HEK293 (cell line): ENCODE measurements around the gene ARL14EP.

Source experiments
- CTCF ChIA-PET: fragments of 350-600 bp; formaldehyde crosslinking; extraction: SDS; loops from one replicate; lab custom pipeline; 2021; ENCODE audit warnings: antibody characterized with exemption; lab: Yijun Ruan, JAX
- POLR2A ChIA-PET: fragments of 300-600 bp; formaldehyde crosslinking; extraction: SDS; loops from one replicate; lab custom pipeline; 2020; ENCODE audit warnings: antibody characterized with exemption, inconsistent platforms; lab: Yijun Ruan, JAX
- H3K27ac ChIP-seq: fragments of 200-500 bp; sonication (Bioruptor generic); 2 replicates; pipeline ENCODE4 v1.5.1; 2014; ENCODE audit warnings: low read depth, low read length, control low read depth, inconsistent platforms; ENCODE audit errors: extremely low read depth
- H3K36me3 ChIP-seq, 2 experiments: fragments of 200-500 bp in 1 of 2; sonication (Bioruptor generic) in 1 of 2; 1 replicate in 1 of 2; 2 replicates in 1 of 2; pipeline ENCODE4 v1.5.1; 2014 to 2017; ENCODE audit warnings: inconsistent platforms in 2 of 2, low read length in 2 of 2; ENCODE audit not compliant: control insufficient read depth in 2 of 2, insufficient read depth in 1 of 2
- H3K4me1 ChIP-seq: fragments of 200-500 bp; sonication (Bioruptor generic); 2 replicates; pipeline ENCODE4 v1.5.1; 2014; ENCODE audit warnings: mild to moderate bottlenecking, low read length, inconsistent platforms; ENCODE audit not compliant: control insufficient read depth, insufficient read depth
- H3K4me3 ChIP-seq: 2 replicates; pipeline ENCODE4 v1.5.1; 2011; ENCODE audit warnings: low read depth, mild to moderate bottlenecking, control low read depth, low read length, moderate library complexity
- H3K9me3 ChIP-seq: fragments of 200-500 bp; sonication (Bioruptor generic); 2 replicates; pipeline ENCODE4 v1.5.1; 2014; ENCODE audit warnings: low read depth, low read length, inconsistent platforms; ENCODE audit not compliant: control insufficient read depth, insufficient read depth
- BCL11B ChIP-seq: fragments of 450-650 bp; formaldehyde crosslinking; IDR thresholded peaks from 2 replicates; pipeline ENCODE4 v1.5.1; 2016; ENCODE audit warnings: low read depth, missing biosample characterization, missing genetic modification characterization
- KLF9 ChIP-seq: fragments of 450-650 bp; formaldehyde crosslinking; IDR thresholded peaks from 2 replicates; pipeline ENCODE4 v1.5.1; 2016; ENCODE audit warnings: missing biosample characterization, missing genetic modification characterization, low read depth
- OSR2 ChIP-seq: fragments of 450-650 bp; formaldehyde crosslinking; IDR thresholded peaks from 2 replicates; pipeline ENCODE4 v1.5.1; 2016; ENCODE audit warnings: missing biosample characterization, missing genetic modification characterization
- SETDB1 ChIP-seq: IDR thresholded peaks from one replicate; pipeline ENCODE4 v1.6.1; 2017; ENCODE audit warnings: mild to moderate bottlenecking, low read length, moderate library complexity, mixed read lengths; ENCODE audit not compliant: insufficient read length
- YY2 ChIP-seq: fragments of 450-650 bp; formaldehyde crosslinking; IDR thresholded peaks from 2 replicates; pipeline ENCODE4 v1.5.1; 2016; ENCODE audit warnings: missing biosample characterization, missing genetic modification characterization
- ZBTB1 ChIP-seq: fragments of 450-650 bp; formaldehyde crosslinking; IDR thresholded peaks from 2 replicates; pipeline ENCODE4 v1.5.1; 2016; ENCODE audit warnings: missing biosample characterization, missing genetic modification characterization
- ZFP41 ChIP-seq: fragments of 450-650 bp; formaldehyde crosslinking; IDR thresholded peaks from 2 replicates; pipeline ENCODE4 v1.5.1; 2016; ENCODE audit warnings: missing biosample characterization, missing genetic modification characterization, borderline replicate concordance
- ZNF169 ChIP-seq: fragments of 450-650 bp; formaldehyde crosslinking; IDR thresholded peaks from 2 replicates; pipeline ENCODE4 v1.5.1; 2016; ENCODE audit warnings: missing biosample characterization, missing genetic modification characterization
- ZNF214 ChIP-seq: fragments of 450-650 bp; formaldehyde crosslinking; IDR thresholded peaks from 2 replicates; pipeline ENCODE4 v1.5.1; 2017; ENCODE audit warnings: missing biosample characterization, mild to moderate bottlenecking, missing genetic modification characterization, borderline replicate concordance
- ZNF221 ChIP-seq: fragments of 450-650 bp; formaldehyde crosslinking; IDR thresholded peaks from 2 replicates; pipeline ENCODE4 v1.5.1; 2017; ENCODE audit warnings: missing biosample characterization, missing genetic modification characterization, borderline replicate concordance
- ZNF23 ChIP-seq: fragments of 450-650 bp; formaldehyde crosslinking; IDR thresholded peaks from 2 replicates; pipeline ENCODE4 v1.5.1; 2016; ENCODE audit warnings: missing biosample characterization, missing genetic modification characterization, borderline replicate concordance
- ZNF239 ChIP-seq: fragments of 450-650 bp; formaldehyde crosslinking; IDR thresholded peaks from 2 replicates; pipeline ENCODE4 v1.5.1; 2016; ENCODE audit warnings: missing biosample characterization, missing genetic modification characterization
- ZNF274 ChIP-seq, 2 experiments: fragments of 200-500 bp in 1 of 2; fragments of 450-650 bp in 1 of 2; sonication (Bioruptor generic) in 1 of 2; formaldehyde crosslinking in 1 of 2; IDR thresholded peaks; 2 replicates each; pipeline versions ENCODE4 v1.5.1 to v1.6.1; 2014 to 2016; ENCODE audit warnings: borderline replicate concordance in 1 of 2, inconsistent platforms in 1 of 2, low read length in 1 of 2, missing biosample characterization in 1 of 2, missing genetic modification characterization in 1 of 2
- ZNF350 ChIP-seq: fragments of 450-650 bp; formaldehyde crosslinking; IDR thresholded peaks from 2 replicates; pipeline ENCODE4 v1.5.0; 2017; ENCODE audit warnings: missing biosample characterization, mild to moderate bottlenecking, missing genetic modification characterization
- ZNF624 ChIP-seq: fragments of 450-650 bp; formaldehyde crosslinking; IDR thresholded peaks from 2 replicates; pipeline ENCODE4 v1.5.1; 2017; ENCODE audit warnings: missing biosample characterization, missing genetic modification characterization
- ZNF830 ChIP-seq: fragments of 450-650 bp; IDR thresholded peaks from 2 replicates; pipeline ENCODE4 v1.5.0; 2018; ENCODE audit warnings: missing biosample characterization, missing genetic modification characterization, low read depth, mild to moderate bottlenecking, moderate library complexity
- TF ChIP-seq, protein P1 (sequence below): fragments of 450-650 bp; formaldehyde crosslinking; IDR thresholded peaks from 2 replicates; pipeline ENCODE4 v1.5.1; 2016; ENCODE audit warnings: missing biosample characterization, missing genetic modification characterization
- TF ChIP-seq, protein P2 (sequence below): fragments of 450-650 bp; formaldehyde crosslinking; IDR thresholded peaks from 2 replicates; pipeline ENCODE4 v1.5.1; 2017; ENCODE audit warnings: missing biosample characterization, missing genetic modification characterization
- TF ChIP-seq, protein P3 (sequence below): fragments of 450-650 bp; formaldehyde crosslinking; IDR thresholded peaks from 2 replicates; pipeline ENCODE4 v1.5.1; 2016; ENCODE audit warnings: missing biosample characterization, missing genetic modification characterization
- TF ChIP-seq, protein P4 (sequence below): fragments of 450-650 bp; formaldehyde crosslinking; IDR thresholded peaks from 2 replicates; pipeline ENCODE4 v1.5.1; 2016; ENCODE audit warnings: missing biosample characterization, missing genetic modification characterization
- TF ChIP-seq, protein P5 (sequence below): fragments of 450-650 bp; formaldehyde crosslinking; IDR thresholded peaks from 2 replicates; pipeline ENCODE4 v1.5.1; 2016; ENCODE audit warnings: missing biosample characterization, missing genetic modification characterization

The ARL14EP gene

DNA sequence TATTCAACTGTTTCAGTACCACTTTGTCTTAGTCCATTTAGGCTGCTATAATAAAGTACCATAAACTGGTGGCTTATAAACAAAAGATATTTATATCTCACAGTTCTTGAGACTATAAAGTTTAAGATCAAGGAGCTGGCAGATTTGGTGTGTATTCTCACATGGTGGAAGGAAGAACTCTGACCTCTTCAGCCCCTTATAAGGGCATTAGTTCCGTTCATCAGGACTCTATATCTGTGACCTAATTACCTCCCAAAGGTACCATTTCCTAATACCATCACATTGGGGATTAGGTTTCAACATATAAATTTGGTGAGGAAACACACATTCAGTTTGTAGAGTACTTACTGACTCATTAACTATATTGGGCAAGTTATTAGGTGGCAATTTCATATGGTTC lies 10.7 kb upstream of the ARL14EP start (continued):
- TF ChIP-seq, protein P1, sequence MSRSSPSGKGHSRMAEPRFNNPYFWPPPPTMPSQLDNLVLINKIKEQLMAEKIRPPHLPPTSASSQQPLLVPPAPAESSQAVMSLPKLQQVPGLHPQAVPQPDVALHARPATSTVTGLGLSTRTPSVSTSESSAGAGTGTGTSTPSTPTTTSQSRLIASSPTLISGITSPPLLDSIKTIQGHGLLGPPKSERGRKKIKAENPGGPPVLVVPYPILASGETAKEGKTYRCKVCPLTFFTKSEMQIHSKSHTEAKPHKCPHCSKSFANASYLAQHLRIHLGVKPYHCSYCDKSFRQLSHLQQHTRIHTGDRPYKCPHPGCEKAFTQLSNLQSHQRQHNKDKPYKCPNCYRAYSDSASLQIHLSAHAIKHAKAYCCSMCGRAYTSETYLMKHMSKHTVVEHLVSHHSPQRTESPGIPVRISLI (tag by site-specific recombination), result no peak

DNA sequence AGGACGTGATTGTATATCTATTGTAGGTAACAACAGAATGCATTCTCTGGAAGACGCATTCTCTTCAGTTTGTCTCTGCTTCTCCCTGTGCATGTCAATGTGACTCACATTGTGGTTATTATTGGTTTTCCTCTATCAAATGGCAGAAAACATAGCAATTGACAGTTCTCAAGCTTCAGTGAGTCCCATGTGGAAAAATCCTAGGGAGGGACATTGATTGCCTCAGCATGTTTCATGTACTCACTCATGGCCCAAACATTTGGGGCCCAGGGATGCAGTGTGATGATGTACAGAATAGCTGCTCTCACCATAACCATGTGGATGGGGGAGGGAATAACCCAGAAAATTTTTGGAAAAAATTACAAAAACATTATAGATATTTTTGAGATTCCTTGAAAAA lies 9.3 kb upstream of the ARL14EP start:
- Histone ChIP-seq H3K36me3 (no peaks in the 10 kb centered on the region), H3K27ac (no peak overlapping the region), H3K9me3 (no peaks in the 10 kb centered on the region), H3K4me1 (no peaks in the 10 kb centered on the region), H3K4me3 (no peak overlapping the region)
- no peak for TF ChIP-seq SETDB1
- no peak for TF ChIP-seq ZNF624
- TF ChIP-seq, protein P2, sequence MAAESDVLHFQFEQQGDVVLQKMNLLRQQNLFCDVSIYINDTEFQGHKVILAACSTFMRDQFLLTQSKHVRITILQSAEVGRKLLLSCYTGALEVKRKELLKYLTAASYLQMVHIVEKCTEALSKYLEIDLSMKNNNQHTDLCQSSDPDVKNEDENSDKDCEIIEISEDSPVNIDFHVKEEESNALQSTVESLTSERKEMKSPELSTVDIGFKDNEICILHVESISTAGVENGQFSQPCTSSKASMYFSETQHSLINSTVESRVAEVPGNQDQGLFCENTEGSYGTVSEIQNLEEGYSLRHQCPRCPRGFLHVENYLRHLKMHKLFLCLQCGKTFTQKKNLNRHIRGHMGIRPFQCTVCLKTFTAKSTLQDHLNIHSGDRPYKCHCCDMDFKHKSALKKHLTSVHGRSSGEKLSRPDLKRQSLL (tag by site-specific recombination), result no peak
- TF ChIP-seq YY2, result no peak
- TF ChIP-seq, protein P3, sequence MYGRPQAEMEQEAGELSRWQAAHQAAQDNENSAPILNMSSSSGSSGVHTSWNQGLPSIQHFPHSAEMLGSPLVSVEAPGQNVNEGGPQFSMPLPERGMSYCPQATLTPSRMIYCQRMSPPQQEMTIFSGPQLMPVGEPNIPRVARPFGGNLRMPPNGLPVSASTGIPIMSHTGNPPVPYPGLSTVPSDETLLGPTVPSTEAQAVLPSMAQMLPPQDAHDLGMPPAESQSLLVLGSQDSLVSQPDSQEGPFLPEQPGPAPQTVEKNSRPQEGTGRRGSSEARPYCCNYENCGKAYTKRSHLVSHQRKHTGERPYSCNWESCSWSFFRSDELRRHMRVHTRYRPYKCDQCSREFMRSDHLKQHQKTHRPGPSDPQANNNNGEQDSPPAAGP, result no peak
- TF ChIP-seq ZFP41 (tag by site-specific recombination), result no peak
- TF ChIP-seq ZNF239 (tag by site-specific recombination), result no peak
- TF ChIP-seq ZNF169 (tag by site-specific recombination), result no peak
- TF ChIP-seq ZNF214 (tag by site-specific recombination), result no peak
- no peak for TF ChIP-seq ZNF350 (tag by site-specific recombination)
- TF ChIP-seq ZNF830 (tag by site-specific recombination), result no peak
- TF ChIP-seq, protein P4, sequence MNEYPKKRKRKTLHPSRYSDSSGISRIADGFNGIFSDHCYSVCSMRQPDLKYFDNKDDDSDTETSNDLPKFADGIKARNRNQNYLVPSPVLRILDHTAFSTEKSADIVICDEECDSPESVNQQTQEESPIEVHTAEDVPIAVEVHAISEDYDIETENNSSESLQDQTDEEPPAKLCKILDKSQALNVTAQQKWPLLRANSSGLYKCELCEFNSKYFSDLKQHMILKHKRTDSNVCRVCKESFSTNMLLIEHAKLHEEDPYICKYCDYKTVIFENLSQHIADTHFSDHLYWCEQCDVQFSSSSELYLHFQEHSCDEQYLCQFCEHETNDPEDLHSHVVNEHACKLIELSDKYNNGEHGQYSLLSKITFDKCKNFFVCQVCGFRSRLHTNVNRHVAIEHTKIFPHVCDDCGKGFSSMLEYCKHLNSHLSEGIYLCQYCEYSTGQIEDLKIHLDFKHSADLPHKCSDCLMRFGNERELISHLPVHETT (tag by site-specific recombination), result no peak
- TF ChIP-seq ZNF274 (IDR thresholded peaks at IDR 0.05; ENCODE audit: low read length), result no peak
- TF ChIP-seq ZNF274 (tag by site-specific recombination; IDR thresholded peaks at IDR 0.05; ENCODE audit: borderline replicate concordance), result no peak
- no peak for TF ChIP-seq ZNF221 (tag by site-specific recombination)
- no peak for TF ChIP-seq OSR2 (tag by site-specific recombination)
- TF ChIP-seq KLF9 (tag by site-specific recombination), result no peak
- no peak for TF ChIP-seq ZBTB1
- no peak for TF ChIP-seq ZNF23 (tag by site-specific recombination)
- no peak for TF ChIP-seq BCL11B
- TF ChIP-seq, protein P5, sequence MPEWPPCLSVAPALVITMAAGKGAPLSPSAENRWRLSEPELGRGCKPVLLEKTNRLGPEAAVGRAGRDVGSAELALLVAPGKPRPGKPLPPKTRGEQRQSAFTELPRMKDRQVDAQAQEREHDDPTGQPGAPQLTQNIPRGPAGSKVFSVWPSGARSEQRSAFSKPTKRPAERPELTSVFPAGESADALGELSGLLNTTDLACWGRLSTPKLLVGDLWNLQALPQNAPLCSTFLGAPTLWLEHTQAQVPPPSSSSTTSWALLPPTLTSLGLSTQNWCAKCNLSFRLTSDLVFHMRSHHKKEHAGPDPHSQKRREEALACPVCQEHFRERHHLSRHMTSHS (tag by site-specific recombination), result no peak
- ChIA-PET POLR2A (interaction anchor here (1.9 kb wide), 1 partner anchor 9 kb away, joined by 6 read pairs; the partner anchor contains the start of gene ARL14EP), CTCF (interaction anchor here (0.6 to 2.2 kb wide), 3 partner anchors 113 to 719 kb away, joined by 3 to 5 read pairs (median 3); no protein-coding TSS in a partner anchor)
